ENCODE data around the gene STARD3.

Gene STARD3

DNA sequence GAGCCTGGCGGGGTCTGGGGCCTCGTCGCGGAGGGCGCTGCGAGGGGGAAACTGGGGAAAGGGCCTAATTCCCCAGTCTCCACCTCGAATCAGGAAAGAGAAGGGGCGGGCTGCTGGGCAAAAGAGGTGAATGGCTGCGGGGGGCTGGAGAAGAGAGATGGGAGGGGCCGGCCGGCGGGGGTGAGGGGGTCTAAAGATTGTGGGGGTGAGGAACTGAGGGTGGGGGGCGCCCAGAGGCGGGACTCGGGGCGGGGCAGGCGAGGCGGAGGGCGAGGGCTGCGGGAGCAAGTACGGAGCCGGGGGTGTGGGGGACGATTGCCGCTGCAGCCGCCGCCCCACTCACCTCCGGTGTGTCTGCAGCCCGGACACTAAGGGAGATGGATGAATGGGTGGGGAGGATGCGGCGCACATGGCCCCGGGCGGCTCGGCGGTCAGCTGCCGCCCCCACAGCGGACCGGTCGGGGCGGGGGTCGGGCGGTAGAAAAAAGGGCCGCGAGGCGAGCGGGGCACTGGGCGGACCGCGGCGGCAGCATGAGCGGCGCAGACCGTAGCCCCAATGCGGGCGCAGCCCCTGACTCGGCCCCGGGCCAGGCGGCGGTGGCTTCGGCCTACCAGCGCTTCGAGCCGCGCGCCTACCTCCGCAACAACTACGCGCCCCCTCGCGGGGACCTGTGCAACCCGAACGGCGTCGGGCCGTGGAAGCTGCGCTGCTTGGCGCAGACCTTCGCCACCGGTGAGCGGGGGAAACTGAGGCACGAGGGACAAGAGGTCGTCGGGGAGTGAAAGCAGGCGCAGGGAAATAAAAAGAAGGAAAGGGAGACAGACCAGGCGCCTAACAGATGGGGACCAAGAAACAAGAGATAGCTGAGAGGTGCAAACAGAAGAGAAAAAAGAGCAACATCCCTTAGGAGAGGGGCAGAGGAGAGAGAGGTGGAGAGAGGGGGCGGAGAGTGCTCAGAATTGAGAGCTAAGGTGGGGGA is 31.3 kb downstream of the STARD3 start, which contains the start of gene PNMT:
PNMT (plus strand) TSS at position 509 of the 980 bp plus-strand sequence; CDS start at position 532, 23 bp downstream.
- H3K36me3 Mint-ChIP-seq (ENCODE audit: low read depth), result no peaks in the 10 kb centered on the region
- peaks cover 49% of the 10 kb centered on the region for H3K27me3 Mint-ChIP-seq (ENCODE audit: low read depth, poor library complexity)

DNA sequence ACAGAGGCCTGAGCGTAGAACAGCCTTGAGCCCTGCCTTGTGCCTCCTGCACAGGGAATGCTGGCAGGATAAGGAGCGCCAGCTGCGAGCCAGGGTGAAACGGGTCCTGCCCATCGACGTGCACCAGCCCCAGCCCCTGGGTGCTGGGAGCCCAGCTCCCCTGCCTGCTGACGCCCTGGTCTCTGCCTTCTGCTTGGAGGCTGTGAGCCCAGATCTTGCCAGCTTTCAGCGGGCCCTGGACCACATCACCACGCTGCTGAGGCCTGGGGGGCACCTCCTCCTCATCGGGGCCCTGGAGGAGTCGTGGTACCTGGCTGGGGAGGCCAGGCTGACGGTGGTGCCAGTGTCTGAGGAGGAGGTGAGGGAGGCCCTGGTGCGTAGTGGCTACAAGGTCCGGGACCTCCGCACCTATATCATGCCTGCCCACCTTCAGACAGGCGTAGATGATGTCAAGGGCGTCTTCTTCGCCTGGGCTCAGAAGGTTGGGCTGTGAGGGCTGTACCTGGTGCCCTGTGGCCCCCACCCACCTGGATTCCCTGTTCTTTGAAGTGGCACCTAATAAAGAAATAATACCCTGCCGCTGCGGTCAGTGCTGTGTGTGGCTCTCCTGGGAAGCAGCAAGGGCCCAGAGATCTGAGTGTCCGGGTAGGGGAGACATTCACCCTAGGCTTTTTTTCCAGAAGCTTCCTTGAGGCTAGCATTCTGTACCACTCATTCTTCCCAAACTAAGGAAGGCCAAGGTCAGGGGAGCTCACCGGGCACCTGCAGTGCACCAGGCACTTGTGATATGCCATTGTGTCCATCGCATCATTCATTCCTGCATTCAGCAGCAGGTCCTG is 33.2 kb downstream of the STARD3 start:
- peaks cover 49% of the 10 kb centered on the region for H3K27me3 Mint-ChIP-seq (ENCODE audit: low read depth, poor library complexity)
- no peak for DNase-seq
- H3K4me3 Mint-ChIP-seq, result no peak overlapping the region
- H3K27ac Mint-ChIP-seq, result no peak overlapping the region
- no peaks in the 10 kb centered on the region for H3K9me3 Mint-ChIP-seq
- TF ChIP-seq, protein P1, sequence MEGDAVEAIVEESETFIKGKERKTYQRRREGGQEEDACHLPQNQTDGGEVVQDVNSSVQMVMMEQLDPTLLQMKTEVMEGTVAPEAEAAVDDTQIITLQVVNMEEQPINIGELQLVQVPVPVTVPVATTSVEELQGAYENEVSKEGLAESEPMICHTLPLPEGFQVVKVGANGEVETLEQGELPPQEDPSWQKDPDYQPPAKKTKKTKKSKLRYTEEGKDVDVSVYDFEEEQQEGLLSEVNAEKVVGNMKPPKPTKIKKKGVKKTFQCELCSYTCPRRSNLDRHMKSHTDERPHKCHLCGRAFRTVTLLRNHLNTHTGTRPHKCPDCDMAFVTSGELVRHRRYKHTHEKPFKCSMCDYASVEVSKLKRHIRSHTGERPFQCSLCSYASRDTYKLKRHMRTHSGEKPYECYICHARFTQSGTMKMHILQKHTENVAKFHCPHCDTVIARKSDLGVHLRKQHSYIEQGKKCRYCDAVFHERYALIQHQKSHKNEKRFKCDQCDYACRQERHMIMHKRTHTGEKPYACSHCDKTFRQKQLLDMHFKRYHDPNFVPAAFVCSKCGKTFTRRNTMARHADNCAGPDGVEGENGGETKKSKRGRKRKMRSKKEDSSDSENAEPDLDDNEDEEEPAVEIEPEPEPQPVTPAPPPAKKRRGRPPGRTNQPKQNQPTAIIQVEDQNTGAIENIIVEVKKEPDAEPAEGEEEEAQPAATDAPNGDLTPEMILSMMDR (IDR thresholded peaks at IDR 0.05), result no peak
- peaks cover 17% of the 10 kb centered on the region for H3K4me1 Mint-ChIP-seq
- no peaks in the 10 kb centered on the region for H3K36me3 Mint-ChIP-seq (ENCODE audit: low read depth)

More for the DNA sequence above, 31.3 kb downstream of the STARD3 start, which contains the start of gene PNMT:
- no peak within 1 kb of the TSS for H3K27ac Mint-ChIP-seq
- H3K4me3 Mint-ChIP-seq, result peak within 1 kb of the TSS; percentile 59
- peak; percentile 84 for DNase-seq
- H3K9me3 Mint-ChIP-seq, result no peaks in the 10 kb centered on the region
- peaks cover 21% of the 10 kb centered on the region for H3K4me1 Mint-ChIP-seq
- TF ChIP-seq, protein P1 (IDR thresholded peaks at IDR 0.05), result peak; percentile 56

- Mint-ChIP-seq H3K9me3 (no peaks in the 10 kb centered on the region), H3K4me3 (no peak overlapping the region), H3K36me3 (ENCODE audit: low read depth) (no peaks in the 10 kb centered on the region), H3K4me1 (peaks cover 24% of the 10 kb centered on the region), H3K27me3 (ENCODE audit: low read depth, poor library complexity) (peaks cover 47% of the 10 kb centered on the region), H3K27ac (no peak overlapping the region)
- DNase-seq, result no peak
- TF ChIP-seq, protein P1 (IDR thresholded peaks at IDR 0.05), result no peak
These were observed 33.8 kb downstream of the STARD3 start for GRCh38 chr17:39670746-39671145.

GRCh38 chr17:39671651-39672521 is 34.9 kb downstream of the STARD3 start:
- H3K36me3 Mint-ChIP-seq (ENCODE audit: low read depth), result no peaks in the 10 kb centered on the region
- peaks cover 36% of the 10 kb centered on the region for H3K27me3 Mint-ChIP-seq (ENCODE audit: low read depth, poor library complexity)
- DNase-seq, result peak; percentile 55
- TF ChIP-seq, protein P1 (IDR thresholded peaks at IDR 0.05), result peak; percentile 64
- no peak overlapping the region for H3K27ac Mint-ChIP-seq
- H3K4me1 Mint-ChIP-seq, result peaks cover 26% of the 10 kb centered on the region
- no peaks in the 10 kb centered on the region for H3K9me3 Mint-ChIP-seq
- no peak overlapping the region for H3K4me3 Mint-ChIP-seq
